Esophagus squamous epithelium (tissue), 5 donors: ENCODE results near the gene TCN2. TPM values are rescaled to one million over a fixed set of nuclear protein-coding genes. Genes with fewer than 3 reads are reported as not detected.

Experiments
- DNase-seq: peaks from one replicate; lab custom pipeline; 2025; lab: John Stamatoyannopoulos, UW
- H3K27ac ChIP-seq, 4 donors: fragments of 200-600 bp; sonication (generic); one replicate each; pipeline ENCODE4 v1.5.1; 2016 to 2019; ENCODE audit warnings: mild to moderate bottlenecking in 1 of 4
- H3K27me3 ChIP-seq, 4 donors: fragments of 200-600 bp; sonication (generic); 1 replicate in 3 of 4; 2 replicates in 1 of 4; pipeline versions ENCODE4 v1.5.1 to v1.6.0; 2017 to 2021; ENCODE audit warnings: antibody characterized with exemption in 1 of 4
- H3K36me3 ChIP-seq, 3 donors: fragments of 200-600 bp; sonication (generic); one replicate each; pipeline ENCODE4 v1.5.1; 2016 to 2019
- H3K4me1 ChIP-seq, 3 donors: fragments of 200-600 bp; sonication (generic); one replicate each; pipeline ENCODE4 v1.5.1; 2017 to 2019
- H3K4me3 ChIP-seq, 4 donors: fragments of 200-600 bp; sonication (generic); 1 replicate in 3 of 4; 2 replicates in 1 of 4; pipeline ENCODE4 v1.5.1; 2016 to 2019; ENCODE audit warnings: mild to moderate bottlenecking in 2 of 4, moderate library complexity in 1 of 4
- H3K9me3 ChIP-seq, 3 donors: fragments of 200-600 bp; sonication (generic); one replicate each; pipeline ENCODE4 v1.5.1; 2016 to 2019
- POLR2A ChIP-seq, 4 donors: fragments of 450-650 bp; IDR thresholded peaks; one replicate each; pipeline ENCODE4 v1.6.1; 2017; ENCODE audit warnings: antibody characterized with exemption in 4 of 4, mild to moderate bottlenecking in 4 of 4, moderate library complexity in 3 of 4
- WGBS, 2 donors: methylation state at CpG; one replicate each; pipeline ENCODE4 v1.1.5; 2018; 5-methylcytosine and 5-hydroxymethylcytosine counted together
- intact Hi-C: fragments of 100-400 bp; cut with DNase I; formaldehyde crosslinking; loops from one replicate; pipeline ENCODE4 v1.15.0; 2022
- total RNA-seq, 4 donors: library from RNA; depleted of rRNA; stranded (reverse); fragments of >200 nt; gene quantifications; one replicate each; pipeline ENCODE4 v1.1.0, GENCODE V29; 2016
- TF ChIP-seq, protein P1 (sequence below), 6 experiments: fragments of 450-650 bp in 4 of 6; fragments of 200-600 bp in 2 of 6; sonication (generic) in 2 of 6; IDR thresholded peaks; one replicate each; pipeline ENCODE4 v1.5.1; 2016 to 2019; ENCODE audit warnings: antibody characterized with exemption in 6 of 6, mild to moderate bottlenecking in 4 of 6, moderate library complexity in 4 of 6
- donor health status: DM: yes; HTN: yes; CAD: no.

TCN2 gene
- total RNA-seq, 4 donors from 2014 or later: 1.9 to 20.4 (median 10.4) TPM

DNA sequence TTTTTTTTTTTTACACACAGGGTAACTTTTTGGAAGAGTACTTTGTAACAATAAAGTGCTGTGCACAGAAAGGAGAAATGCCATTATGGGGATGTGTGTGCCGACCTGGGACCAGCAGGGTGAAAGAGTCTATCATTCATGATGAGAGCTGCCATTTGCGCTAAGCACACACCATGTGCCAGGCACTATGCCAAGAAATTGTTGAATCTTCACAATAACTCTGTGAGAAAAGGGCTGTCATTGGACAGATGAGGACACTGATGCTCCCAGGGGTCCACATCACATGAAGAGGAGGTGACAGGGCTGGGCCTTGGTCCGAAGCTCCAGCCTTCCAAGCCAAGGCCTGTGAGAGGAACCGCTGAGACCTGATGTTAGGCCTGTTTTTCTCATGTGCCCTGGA lies 55.1 kb downstream of the TCN2 start:
- Histone ChIP-seq H3K36me3 (peaks cover 0 to 43% (median 11%) of the 10 kb centered on the region in 3 donors), H3K27ac (no peak overlapping the region), H3K4me3 (no peak overlapping the region), H3K4me1 (peaks cover 0 to 23% (median 5%) of the 10 kb centered on the region in 3 donors), H3K9me3 (no peaks in the 10 kb centered on the region), H3K27me3 (no peaks in the 10 kb centered on the region)
- intact Hi-C loops: no loop called here
- TF ChIP-seq, protein P1, sequence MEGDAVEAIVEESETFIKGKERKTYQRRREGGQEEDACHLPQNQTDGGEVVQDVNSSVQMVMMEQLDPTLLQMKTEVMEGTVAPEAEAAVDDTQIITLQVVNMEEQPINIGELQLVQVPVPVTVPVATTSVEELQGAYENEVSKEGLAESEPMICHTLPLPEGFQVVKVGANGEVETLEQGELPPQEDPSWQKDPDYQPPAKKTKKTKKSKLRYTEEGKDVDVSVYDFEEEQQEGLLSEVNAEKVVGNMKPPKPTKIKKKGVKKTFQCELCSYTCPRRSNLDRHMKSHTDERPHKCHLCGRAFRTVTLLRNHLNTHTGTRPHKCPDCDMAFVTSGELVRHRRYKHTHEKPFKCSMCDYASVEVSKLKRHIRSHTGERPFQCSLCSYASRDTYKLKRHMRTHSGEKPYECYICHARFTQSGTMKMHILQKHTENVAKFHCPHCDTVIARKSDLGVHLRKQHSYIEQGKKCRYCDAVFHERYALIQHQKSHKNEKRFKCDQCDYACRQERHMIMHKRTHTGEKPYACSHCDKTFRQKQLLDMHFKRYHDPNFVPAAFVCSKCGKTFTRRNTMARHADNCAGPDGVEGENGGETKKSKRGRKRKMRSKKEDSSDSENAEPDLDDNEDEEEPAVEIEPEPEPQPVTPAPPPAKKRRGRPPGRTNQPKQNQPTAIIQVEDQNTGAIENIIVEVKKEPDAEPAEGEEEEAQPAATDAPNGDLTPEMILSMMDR (IDR thresholded peaks at IDR 0.05): no peak
- TF ChIP-seq POLR2A (IDR thresholded peaks at IDR 0.05): no peak
- 81 to 100% methylated on average over 3 of the region's 4 CpGs for WGBS, 2 donors
- DNase-seq: no peak

DNA sequence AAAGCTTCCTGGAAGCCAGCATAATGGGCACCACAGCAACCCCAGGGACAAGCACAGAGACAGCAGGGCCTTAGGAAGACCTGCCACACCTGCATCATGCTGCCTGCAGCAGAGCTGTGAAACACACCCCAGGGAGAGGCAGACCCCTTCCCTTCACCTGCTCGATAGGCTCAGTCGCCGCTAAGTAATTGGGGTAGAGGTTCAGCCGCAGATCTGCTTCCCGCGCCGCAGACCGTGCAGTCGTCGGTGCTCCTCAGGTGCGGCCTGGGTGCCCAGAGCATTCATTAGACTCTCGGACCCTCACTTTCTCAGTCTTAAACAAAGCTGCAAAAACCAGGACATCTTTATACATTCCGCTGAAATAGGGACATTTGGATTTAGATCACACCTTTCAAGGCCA lies 57.8 kb downstream of the TCN2 start:
- DNase-seq: no peak
- H3K27ac ChIP-seq: no peak overlapping the region
- no peaks in the 10 kb centered on the region for H3K27me3 ChIP-seq
- H3K4me1 ChIP-seq: peaks cover 5 to 33% (median 10%) of the 10 kb centered on the region in 3 donors
- H3K9me3 ChIP-seq: no peaks in the 10 kb centered on the region
- peaks cover 0 to 34% (median 11%) of the 10 kb centered on the region in 3 donors for H3K36me3 ChIP-seq
- TF ChIP-seq, protein P1 (IDR thresholded peaks at IDR 0.05): no peak
- TF ChIP-seq POLR2A (IDR thresholded peaks at IDR 0.05): no peak
- H3K4me3 ChIP-seq: no peak overlapping the region
- intact Hi-C loops: no loop called here
- 99 to 100% methylated on average over 9 to 12 of the region's 13 CpGs for WGBS, 2 donors

DNA sequence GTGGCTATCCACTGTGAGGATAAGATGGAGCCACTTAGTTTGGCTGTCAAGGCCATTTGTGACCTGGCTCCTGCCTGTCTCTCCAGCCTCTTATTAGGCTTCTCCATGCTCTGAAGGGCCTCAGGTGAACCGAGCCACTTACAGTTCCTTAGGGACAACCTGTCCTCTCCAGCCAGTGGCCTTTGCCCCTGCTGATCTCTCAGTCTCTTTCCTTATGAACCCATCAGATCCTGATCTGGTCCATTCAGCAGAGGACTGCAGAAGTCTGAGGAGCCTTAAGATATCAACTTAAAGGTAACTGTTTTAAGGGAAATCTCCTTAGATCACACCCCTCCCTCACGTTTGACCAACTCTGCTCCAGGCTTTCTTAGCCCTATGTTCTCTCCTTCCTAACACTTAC lies 58.3 kb downstream of the TCN2 start:
- Histone ChIP-seq H3K36me3 (peaks cover 0 to 34% (median 11%) of the 10 kb centered on the region in 3 donors), H3K4me3 (no peak overlapping the region), H3K27ac (no peak overlapping the region), H3K27me3 (no peaks in the 10 kb centered on the region), H3K4me1 (peaks cover 5 to 33% (median 10%) of the 10 kb centered on the region in 3 donors), H3K9me3 (no peaks in the 10 kb centered on the region)
- DNase-seq: no peak
- 62 to 77% methylated on average over 2 of the region's 2 CpGs for WGBS, 2 donors
- intact Hi-C loops: no loop called here
- TF ChIP-seq, protein P1 (IDR thresholded peaks at IDR 0.05): no peak
- no peak for TF ChIP-seq POLR2A (IDR thresholded peaks at IDR 0.05)

DNA sequence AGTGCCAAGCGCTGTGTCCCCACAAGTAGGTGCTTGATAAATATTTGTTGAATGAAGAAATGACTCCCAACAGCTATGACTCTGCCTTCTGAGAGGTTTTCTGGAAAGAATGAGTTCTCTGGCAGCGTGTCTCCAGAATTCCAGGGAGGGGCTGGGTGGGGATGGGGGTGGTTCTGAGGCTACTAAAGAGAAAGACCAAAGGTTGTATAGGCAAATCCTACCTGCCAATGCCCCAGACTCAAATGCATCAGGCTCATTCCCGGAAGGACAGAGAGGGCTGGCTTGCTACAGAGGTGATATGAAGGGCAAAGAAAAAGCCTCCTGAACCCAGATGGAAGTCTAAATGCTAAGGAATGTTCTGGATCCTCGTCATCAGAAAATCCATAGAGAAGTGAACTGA lies 58.8 kb downstream of the TCN2 start:
- H3K27ac ChIP-seq: no peak overlapping the region

DNA sequence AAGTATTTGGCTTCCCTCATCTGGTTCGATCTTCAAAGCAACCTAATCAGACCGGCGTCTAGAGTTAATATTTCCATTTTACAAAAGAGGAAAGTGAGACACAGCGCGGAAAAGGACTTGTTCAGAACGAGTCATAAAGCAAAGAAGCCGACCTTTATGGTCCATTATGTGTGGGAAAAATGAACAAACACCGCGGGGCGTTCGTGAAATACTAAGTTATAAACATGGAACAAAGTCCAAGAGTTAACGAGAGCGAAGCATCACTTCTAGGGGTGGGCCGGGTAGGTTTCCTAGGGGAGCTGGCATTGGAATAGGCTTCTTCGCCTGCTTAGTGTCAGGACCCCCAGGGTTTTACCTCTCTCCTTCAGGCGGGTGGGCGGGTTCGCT lies 60.1 kb downstream of the TCN2 start:
- intact Hi-C loops: no loop called here

More for the DNA sequence above, 58.8 kb downstream of the TCN2 start:
- 68 to 83% methylated on average over 2 to 3 of the region's 4 CpGs for WGBS, 2 donors
- no peak for DNase-seq
- H3K4me3 ChIP-seq: no peak overlapping the region
- intact Hi-C loops: no loop called here
- peaks cover 5 to 33% (median 10%) of the 10 kb centered on the region in 3 donors for H3K4me1 ChIP-seq
- H3K27me3 ChIP-seq: no peaks in the 10 kb centered on the region
- H3K9me3 ChIP-seq: no peaks in the 10 kb centered on the region
- TF ChIP-seq, protein P1 (IDR thresholded peaks at IDR 0.05): no peak
- TF ChIP-seq POLR2A (IDR thresholded peaks at IDR 0.05): no peak
- peaks cover 0 to 34% (median 11%) of the 10 kb centered on the region in 3 donors for H3K36me3 ChIP-seq

More for the DNA sequence above, 60.1 kb downstream of the TCN2 start:
- peak overlapping the region; percentile 48 to 87 (median 62) for H3K4me3 ChIP-seq
- H3K9me3 ChIP-seq: no peaks in the 10 kb centered on the region
- peaks cover 5 to 33% (median 10%) of the 10 kb centered on the region in 3 donors for H3K4me1 ChIP-seq
- H3K27ac ChIP-seq: peak overlapping the region; percentile 62 to 69 (median 66)
- TF ChIP-seq, protein P1 (IDR thresholded peaks at IDR 0.05): no peak
- TF ChIP-seq POLR2A (IDR thresholded peaks at IDR 0.05): no peak
- peaks cover 0 to 25% (median 11%) of the 10 kb centered on the region in 3 donors for H3K36me3 ChIP-seq
- DNase-seq: no peak
- H3K27me3 ChIP-seq: no peaks in the 10 kb centered on the region
- 1 to 3% methylated on average over 15 to 18 of the region's 18 CpGs for WGBS, 2 donors
